ENCODE results near the gene CCT7.
A peak's percentile ranks its signal among the peaks of the same experiment; 100 is the strongest.

The CCT7 gene

GRCh38 chr2:73269686-73270465 is 35.8 kb downstream of the CCT7 start:
- no peak for DNase-seq

- no peak for DNase-seq
Observed at GRCh38 chr2:73272270-73272669, 38.2 kb downstream of the CCT7 start.

GRCh38 chr2:73279852-73280251 is 45.7 kb downstream of the CCT7 start:
- no peak for DNase-seq

- no peak for DNase-seq
Observed at GRCh38 chr2:73281244-73281643, 47.1 kb downstream of the CCT7 start.

- DNase-seq, result no peak
Observed at GRCh38 chr2:73282924-73283544, 48.9 kb downstream of the CCT7 start.

GRCh38 chr2:73283545-73284295 is 49.6 kb downstream of the CCT7 start:
- DNase-seq, result peak; percentile 56

- DNase-seq, result peak; percentile 73
Observed at GRCh38 chr2:73284296-73285158, 50.4 kb downstream of the CCT7 start, which contains the start of gene FBXO41. Gene FBXO41, minus strand, starts transcription at chr2:73284478. Its CDS starts 14,848 bp downstream, at chr2:73269630.

GRCh38 chr2:73285159-73285739 is 51.1 kb downstream of the CCT7 start:
- DNase-seq, result peak; percentile 31

GRCh38 chr2:73286134-73286655 is 52.1 kb downstream of the CCT7 start:
- DNase-seq, result no peak

GRCh38 chr2:73289304-73289703 is 55.2 kb downstream of the CCT7 start:
- no peak for DNase-seq

- peak; percentile 40 for DNase-seq
Observed at GRCh38 chr2:73290049-73290839, 56.1 kb downstream of the CCT7 start.

- peak; percentile 31 for DNase-seq
Observed at GRCh38 chr2:73291093-73291460, 57.0 kb downstream of the CCT7 start.

- peak; percentile 6 for DNase-seq
Observed at GRCh38 chr2:73291461-73292315, 57.6 kb downstream of the CCT7 start.

- no peak for DNase-seq
Observed at GRCh38 chr2:73292316-73292905, 58.3 kb downstream of the CCT7 start.

- peak; percentile 7 for DNase-seq
Observed at GRCh38 chr2:73292906-73293533, 58.9 kb downstream of the CCT7 start.

- DNase-seq, result peak; percentile 92
Observed at GRCh38 chr2:73293534-73294171, 59.5 kb downstream of the CCT7 start, which contains the start of gene EGR4. Gene EGR4, minus strand, starts transcription at chr2:73293548. Its CDS starts 231 bp downstream, at chr2:73293317.

- DNase-seq, result no peak
Observed at GRCh38 chr2:73294239-73294638, 60.1 kb downstream of the CCT7 start.

GRCh38 chr2:73295751-73296400 is 61.8 kb downstream of the CCT7 start:
- no peak for DNase-seq

All from stimulated activated CD4-positive, alpha-beta T cell treated with anti-CD3 and anti-CD28 coated beads, Interleukin-1b, Interleukin-23, amount 100 ng/mL, for 48 hours (primary cell).